Measurements from ENCODE around the gene LRRC47. TPM values are rescaled to one million over a fixed set of nuclear protein-coding genes. Genes with fewer than 3 reads are reported as not detected.
"Not testable (repeated sequence)": the region's sequence is repeated elsewhere in the genome, so short reads cannot be mapped to it uniquely, and the experiment has no call there.

Gene LRRC47
- total RNA-seq, 1 experiment from 2014 or later, result 32.0 TPM

GRCh38 chr1:3762151-3762872, 34.0 kb downstream of the LRRC47 start:
- DNase-seq (ENCODE audit: low read depth), result no peak
- in situ Hi-C loops (cut with HindIII; ENCODE audit: low pct_unique_long_range_greater_than_20kb, low sequenced_read_pairs), result no loop called here

GRCh38 chr1:3761296-3762010, 34.8 kb downstream of the LRRC47 start:
- in situ Hi-C loops (cut with HindIII; ENCODE audit: low pct_unique_long_range_greater_than_20kb, low sequenced_read_pairs), result no loop called here
- DNase-seq (ENCODE audit: low read depth), result no peak

- DNase-seq (ENCODE audit: low read depth), result no peak
- in situ Hi-C loops (cut with HindIII; ENCODE audit: low pct_unique_long_range_greater_than_20kb, low sequenced_read_pairs), result no loop called here
Measured at GRCh38 chr1:3759796-3760195, 36.5 kb downstream of the LRRC47 start.

- in situ Hi-C loops (cut with HindIII; ENCODE audit: low pct_unique_long_range_greater_than_20kb, low sequenced_read_pairs), result no loop called here
- no peak for DNase-seq (ENCODE audit: low read depth)
Measured at GRCh38 chr1:3759164-3759563, 37.1 kb downstream of the LRRC47 start.

- no peak for DNase-seq (ENCODE audit: low read depth)
- in situ Hi-C loops (cut with HindIII; ENCODE audit: low pct_unique_long_range_greater_than_20kb, low sequenced_read_pairs), result no loop called here
Measured at GRCh38 chr1:3756394-3756793, 39.9 kb downstream of the LRRC47 start.

GRCh38 chr1:3753656-3754454, 42.4 kb downstream of the LRRC47 start:
- in situ Hi-C loops (cut with HindIII; ENCODE audit: low pct_unique_long_range_greater_than_20kb, low sequenced_read_pairs), result no loop called here

GRCh38 chr1:3752400-3752945, 43.8 kb downstream of the LRRC47 start, which contains the start of gene CCDC27:
Gene CCDC27, plus strand, starts transcription at chr1:3752450. Its CDS starts 32 bp downstream, at chr1:3752482.
- in situ Hi-C loops (cut with HindIII; ENCODE audit: low pct_unique_long_range_greater_than_20kb, low sequenced_read_pairs), result no loop called here
- DNase-seq (ENCODE audit: low read depth), result no peak

More at GRCh38 chr1:3753656-3754454, 42.4 kb downstream of the LRRC47 start:
- no peak for DNase-seq (ENCODE audit: low read depth)

- no peak for DNase-seq (ENCODE audit: low read depth)
- in situ Hi-C loops (cut with HindIII; ENCODE audit: low pct_unique_long_range_greater_than_20kb, low sequenced_read_pairs), result no loop called here
Measured at GRCh38 chr1:3750741-3751140, 45.6 kb downstream of the LRRC47 start.

GRCh38 chr1:3749512-3749911, 46.8 kb downstream of the LRRC47 start:
- DNase-seq (ENCODE audit: low read depth), result no peak
- in situ Hi-C loops (cut with HindIII; ENCODE audit: low pct_unique_long_range_greater_than_20kb, low sequenced_read_pairs), result no loop called here

- DNase-seq (ENCODE audit: low read depth); in situ Hi-C loops (cut with HindIII; ENCODE audit: low pct_unique_long_range_greater_than_20kb, low sequenced_read_pairs): not testable (repeated sequence)
Measured at GRCh38 chr1:3748316-3748900, 47.9 kb downstream of the LRRC47 start.

GRCh38 chr1:3747903-3748302, 48.4 kb downstream of the LRRC47 start:
- no peak for DNase-seq (ENCODE audit: low read depth)

GRCh38 chr1:3747522-3747848, 48.8 kb downstream of the LRRC47 start:
- in situ Hi-C loops (cut with HindIII; ENCODE audit: low pct_unique_long_range_greater_than_20kb, low sequenced_read_pairs), result no loop called here
- DNase-seq (ENCODE audit: low read depth), result no peak

More at GRCh38 chr1:3747903-3748302, 48.4 kb downstream of the LRRC47 start:
- in situ Hi-C loops (cut with HindIII; ENCODE audit: low pct_unique_long_range_greater_than_20kb, low sequenced_read_pairs), result no loop called here

- in situ Hi-C loops (cut with HindIII; ENCODE audit: low pct_unique_long_range_greater_than_20kb, low sequenced_read_pairs), result no loop called here
- DNase-seq (ENCODE audit: low read depth), result peak; percentile 46
Measured at GRCh38 chr1:3746830-3747521, 49.3 kb downstream of the LRRC47 start.

GRCh38 chr1:3746389-3746829, 49.9 kb downstream of the LRRC47 start:
- DNase-seq (ENCODE audit: low read depth), result no peak
- in situ Hi-C loops (cut with HindIII; ENCODE audit: low pct_unique_long_range_greater_than_20kb, low sequenced_read_pairs), result no loop called here

- in situ Hi-C loops (cut with HindIII; ENCODE audit: low pct_unique_long_range_greater_than_20kb, low sequenced_read_pairs), result no loop called here
- no peak for DNase-seq (ENCODE audit: low read depth)
Measured at GRCh38 chr1:3745590-3746381, 50.5 kb downstream of the LRRC47 start.

- in situ Hi-C loops (cut with HindIII; ENCODE audit: low pct_unique_long_range_greater_than_20kb, low sequenced_read_pairs), result no loop called here
- DNase-seq (ENCODE audit: low read depth), result no peak
Measured at GRCh38 chr1:3745071-3745470, 51.2 kb downstream of the LRRC47 start.

GRCh38 chr1:3744646-3745045, 51.7 kb downstream of the LRRC47 start:
- DNase-seq (ENCODE audit: low read depth), result no peak
- in situ Hi-C loops (cut with HindIII; ENCODE audit: low pct_unique_long_range_greater_than_20kb, low sequenced_read_pairs), result no loop called here

Data from Caki2 (cell line).